ENCODE data around the gene KDR.

GRCh38 chr4:55127521-55127920 lies 2.1 kb upstream of the KDR start:
- TF ChIP-seq SP1 (IDR thresholded peaks at IDR 0.05) (no peak), BHLHE40 (IDR thresholded peaks at IDR 0.05; ENCODE audit: borderline replicate concordance) (no peak), FOXK2 (IDR thresholded peaks at IDR 0.05) (no peak)

Data from HEK293T (cell line).